GM10847 (cell line): Measurements from ENCODE around the gene SLC29A1.

Experiments used
- POLR2A ChIP-seq: IDR thresholded peaks from 2 replicates; pipeline ENCODE4 v1.6.1; 2011; ENCODE audit not compliant: insufficient read length; ENCODE audit errors: extremely low read depth

Gene SLC29A1

DNA sequence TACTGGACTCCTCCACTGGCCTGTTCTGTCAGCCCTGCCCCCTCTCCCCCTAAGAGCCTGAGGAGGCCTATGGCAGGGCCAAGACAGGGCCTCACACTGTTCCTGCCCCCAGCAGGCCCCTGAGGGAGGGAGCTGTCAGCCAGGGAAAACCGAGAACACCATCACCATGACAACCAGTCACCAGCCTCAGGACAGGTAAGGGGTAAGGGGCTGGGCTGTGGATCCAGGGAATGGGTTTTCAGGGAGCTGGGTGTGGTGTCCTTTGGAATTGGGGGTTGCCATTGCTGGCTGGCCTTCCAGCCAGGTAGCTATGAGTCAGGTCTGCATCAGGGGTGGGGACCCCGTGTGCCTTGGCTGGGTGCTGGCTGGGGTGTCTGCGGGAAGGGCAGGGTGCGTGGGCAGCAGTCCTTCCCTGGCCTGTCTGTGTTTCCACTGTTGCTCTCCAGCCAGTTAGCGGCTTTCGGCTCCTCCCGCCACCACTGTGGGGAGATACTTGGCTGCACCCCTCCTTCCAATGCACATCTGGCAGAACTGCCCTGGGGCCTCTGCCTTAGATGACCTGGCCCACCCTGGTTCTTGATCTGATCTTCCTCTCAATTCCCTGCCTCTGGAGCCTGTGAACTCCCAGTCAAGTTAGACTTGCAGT lies 3.9 kb downstream of the SLC29A1 start:
- no peak for TF ChIP-seq POLR2A

DNA sequence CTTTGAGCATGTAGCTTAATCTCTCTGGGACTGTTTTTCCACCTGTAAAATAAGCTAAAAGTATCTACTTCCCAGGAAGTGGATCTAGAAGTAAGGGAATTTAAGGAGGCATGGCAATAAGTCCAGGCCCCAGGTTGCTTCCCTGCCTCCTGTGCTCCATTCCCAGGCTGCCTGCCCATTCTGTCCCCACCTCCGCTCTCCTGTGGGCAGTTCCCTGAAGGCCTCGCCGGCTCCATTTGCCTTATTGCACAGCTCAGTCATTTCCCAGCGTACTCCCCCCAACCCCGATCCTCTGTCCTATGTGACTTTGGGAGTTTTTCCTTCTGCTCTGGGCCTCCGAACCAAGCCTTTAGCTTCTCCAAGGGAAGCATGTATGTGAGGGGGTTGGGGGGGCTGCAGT lies 4.6 kb downstream of the SLC29A1 start:
- no peak for TF ChIP-seq POLR2A

DNA sequence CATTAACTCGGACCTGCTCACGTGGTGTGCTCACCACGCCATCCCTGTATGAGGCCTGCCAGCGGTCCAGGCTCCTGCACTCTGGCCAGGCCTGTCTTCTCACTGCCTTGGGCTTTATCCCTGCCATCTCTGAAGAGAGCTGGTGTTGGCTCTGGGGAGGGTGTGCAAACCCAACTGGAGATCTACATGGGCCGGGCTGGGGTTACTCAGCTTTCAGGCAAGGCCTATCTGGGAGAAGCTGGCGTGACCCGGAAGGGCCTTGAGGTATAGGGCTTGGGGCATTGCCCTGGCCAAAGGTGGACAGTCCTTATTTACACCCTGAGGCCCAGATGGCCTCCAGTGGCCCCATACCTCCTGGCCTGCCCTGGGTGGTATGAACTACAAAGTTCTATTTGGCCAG lies 5.0 kb downstream of the SLC29A1 start:
- TF ChIP-seq POLR2A, result no peak

DNA sequence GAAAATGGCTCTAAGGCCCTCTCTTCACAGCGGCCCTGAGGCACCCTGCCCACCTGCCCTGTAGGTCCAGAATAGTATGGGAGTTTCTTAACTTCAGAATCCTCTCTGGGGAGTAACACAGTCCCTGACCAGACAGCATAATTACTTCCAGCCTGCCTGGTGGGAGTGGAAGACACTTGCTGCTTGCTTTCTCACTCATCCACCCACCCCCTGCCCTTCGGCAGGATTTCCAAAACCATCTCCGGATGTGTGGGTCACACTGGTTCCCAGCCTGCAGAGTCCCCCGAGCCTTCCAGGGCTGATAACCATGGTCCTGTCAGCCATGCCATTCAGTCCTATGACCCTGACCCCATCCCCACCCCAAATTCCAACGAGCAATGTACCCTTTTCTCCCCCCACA lies 5.4 kb downstream of the SLC29A1 start:
- TF ChIP-seq POLR2A, result no peak

DNA sequence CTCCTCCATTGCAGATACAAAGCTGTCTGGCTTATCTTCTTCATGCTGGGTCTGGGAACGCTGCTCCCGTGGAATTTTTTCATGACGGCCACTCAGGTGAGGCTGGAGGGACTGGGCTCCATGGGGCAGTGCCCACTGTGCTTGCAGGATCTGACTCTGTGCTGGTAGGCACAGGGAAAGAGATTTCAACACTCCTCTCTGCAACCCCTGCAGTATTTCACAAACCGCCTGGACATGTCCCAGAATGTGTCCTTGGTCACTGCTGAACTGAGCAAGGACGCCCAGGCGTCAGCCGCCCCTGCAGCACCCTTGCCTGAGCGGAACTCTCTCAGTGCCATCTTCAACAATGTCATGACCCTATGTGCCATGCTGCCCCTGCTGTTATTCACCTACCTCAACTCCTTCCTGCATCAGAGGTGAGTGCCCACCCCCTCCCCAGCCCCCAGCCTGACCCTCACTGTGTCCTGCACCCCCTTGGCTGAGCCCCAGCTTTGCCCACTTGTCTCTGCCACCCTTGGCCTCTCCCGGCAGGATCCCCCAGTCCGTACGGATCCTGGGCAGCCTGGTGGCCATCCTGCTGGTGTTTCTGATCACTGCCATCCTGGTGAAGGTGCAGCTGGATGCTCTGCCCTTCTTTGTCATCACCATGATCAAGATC lies 6.1 kb downstream of the SLC29A1 start:
- no peak for TF ChIP-seq POLR2A

DNA sequence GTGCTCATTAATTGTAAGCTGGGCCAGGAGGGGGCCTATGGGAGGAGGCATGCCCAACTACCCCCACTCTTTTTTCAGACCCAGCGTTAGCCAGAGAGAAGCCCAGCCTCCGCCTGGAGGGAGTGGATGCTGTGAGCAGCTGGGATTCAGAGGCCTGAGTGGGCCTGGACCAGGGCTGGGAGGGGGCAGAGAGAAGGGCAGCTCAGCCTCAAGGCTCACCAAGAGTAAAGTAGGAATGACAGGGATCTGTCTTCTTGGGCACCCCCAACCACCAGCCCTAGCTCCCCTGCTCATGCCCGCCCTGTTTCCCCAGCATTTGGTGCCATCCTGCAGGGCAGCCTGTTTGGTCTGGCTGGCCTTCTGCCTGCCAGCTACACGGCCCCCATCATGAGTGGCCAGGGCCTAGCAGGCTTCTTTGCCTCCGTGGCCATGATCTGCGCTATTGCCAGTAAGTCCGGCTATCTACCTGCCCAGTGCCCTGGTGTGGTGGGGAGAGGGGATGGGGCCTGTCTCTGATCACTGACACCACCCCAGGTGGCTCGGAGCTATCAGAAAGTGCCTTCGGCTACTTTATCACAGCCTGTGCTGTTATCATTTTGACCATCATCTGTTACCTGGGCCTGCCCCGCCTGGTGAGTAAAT lies 6.8 kb downstream of the SLC29A1 start:
- TF ChIP-seq POLR2A, result no peak

DNA sequence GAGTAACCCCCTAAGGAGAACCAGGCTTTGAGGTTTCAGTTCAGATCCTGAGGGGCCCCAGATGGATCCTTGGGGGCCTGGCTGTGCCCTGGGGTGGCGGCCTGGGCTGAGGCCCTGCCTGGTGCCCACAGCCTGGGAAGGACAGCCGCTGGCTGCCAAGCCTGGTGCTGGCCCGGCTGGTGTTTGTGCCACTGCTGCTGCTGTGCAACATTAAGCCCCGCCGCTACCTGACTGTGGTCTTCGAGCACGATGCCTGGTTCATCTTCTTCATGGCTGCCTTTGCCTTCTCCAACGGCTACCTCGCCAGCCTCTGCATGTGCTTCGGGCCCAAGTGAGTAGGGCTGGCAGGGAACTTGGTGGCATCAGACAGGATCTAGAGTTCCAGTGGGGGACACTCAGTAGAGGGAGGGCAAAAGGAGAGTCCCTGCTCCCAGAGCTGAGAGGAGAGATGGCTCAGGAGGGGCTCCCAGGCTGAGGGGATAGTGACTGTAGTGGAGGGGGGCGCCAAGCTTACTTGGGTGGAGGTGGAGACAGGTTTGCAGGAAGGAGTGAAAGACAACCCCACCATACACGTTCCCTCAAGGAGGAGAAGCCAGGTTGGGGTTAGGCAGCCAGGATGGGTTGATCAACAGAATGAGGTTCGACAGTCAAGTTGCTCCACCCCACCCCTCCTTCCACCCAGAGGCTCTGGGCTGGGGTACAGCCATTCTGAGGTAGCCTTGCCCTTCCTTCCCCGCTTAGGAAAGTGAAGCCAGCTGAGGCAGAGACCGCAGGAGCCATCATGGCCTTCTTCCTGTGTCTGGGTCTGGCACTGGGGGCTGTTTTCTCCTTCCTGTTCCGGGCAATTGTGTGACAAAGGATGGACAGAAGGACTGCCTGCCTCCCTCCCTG lies 9.5 kb downstream of the SLC29A1 start:
- TF ChIP-seq POLR2A, result no peak

DNA sequence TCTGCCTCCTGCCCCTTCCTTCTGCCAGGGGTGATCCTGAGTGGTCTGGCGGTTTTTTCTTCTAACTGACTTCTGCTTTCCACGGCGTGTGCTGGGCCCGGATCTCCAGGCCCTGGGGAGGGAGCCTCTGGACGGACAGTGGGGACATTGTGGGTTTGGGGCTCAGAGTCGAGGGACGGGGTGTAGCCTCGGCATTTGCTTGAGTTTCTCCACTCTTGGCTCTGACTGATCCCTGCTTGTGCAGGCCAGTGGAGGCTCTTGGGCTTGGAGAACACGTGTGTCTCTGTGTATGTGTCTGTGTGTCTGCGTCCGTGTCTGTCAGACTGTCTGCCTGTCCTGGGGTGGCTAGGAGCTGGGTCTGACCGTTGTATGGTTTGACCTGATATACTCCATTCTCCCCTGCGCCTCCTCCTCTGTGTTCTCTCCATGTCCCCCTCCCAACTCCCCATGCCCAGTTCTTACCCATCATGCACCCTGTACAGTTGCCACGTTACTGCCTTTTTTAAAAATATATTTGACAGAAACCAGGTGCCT lies 10.2 kb downstream of the SLC29A1 start:
- TF ChIP-seq POLR2A, result no peak

DNA sequence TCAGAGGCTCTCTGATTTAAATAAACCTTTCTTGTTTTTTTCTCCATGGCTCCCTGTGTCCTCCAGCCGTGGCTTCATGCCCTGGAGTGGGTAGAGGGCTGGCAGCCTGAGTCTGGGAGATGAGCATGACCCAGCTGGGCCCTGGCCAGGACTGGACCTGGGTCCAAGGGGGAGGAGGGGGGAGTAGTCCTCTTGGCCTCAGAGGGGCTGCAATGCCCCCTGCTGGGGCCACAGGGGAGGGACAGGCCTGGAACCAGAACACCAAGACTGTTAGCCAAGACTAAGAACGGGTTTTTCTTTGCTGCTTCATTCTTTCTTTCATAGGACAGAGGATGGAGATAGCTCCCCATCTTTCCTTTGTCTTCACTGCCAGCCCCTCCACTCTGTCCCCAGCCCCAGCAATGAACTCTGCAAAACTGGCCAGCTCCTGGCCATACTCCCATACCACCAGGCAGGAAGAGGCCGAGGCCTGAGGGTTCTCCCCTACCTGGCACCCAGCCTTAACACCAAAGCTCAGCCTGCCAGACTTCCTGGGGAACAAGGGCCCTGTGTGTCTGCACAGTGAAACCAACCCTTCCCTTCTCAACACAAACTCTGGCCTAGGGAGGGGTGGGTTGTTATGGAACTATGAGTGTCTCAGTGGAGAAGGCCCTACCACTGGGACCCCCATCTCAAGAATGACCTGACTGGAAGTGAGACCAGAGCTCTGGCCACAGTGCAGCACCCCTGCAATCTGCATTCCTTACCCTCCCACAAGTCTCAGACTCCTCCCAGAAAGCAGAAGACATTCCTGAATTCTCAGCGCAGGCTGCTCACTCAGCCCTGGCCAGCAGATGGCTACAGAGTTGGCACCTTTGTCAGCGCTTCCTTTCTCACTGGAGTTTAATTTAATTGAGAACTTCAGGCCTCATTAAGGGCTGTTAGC lies 11.0 kb downstream of the SLC29A1 start:
- no peak for TF ChIP-seq POLR2A

DNA sequence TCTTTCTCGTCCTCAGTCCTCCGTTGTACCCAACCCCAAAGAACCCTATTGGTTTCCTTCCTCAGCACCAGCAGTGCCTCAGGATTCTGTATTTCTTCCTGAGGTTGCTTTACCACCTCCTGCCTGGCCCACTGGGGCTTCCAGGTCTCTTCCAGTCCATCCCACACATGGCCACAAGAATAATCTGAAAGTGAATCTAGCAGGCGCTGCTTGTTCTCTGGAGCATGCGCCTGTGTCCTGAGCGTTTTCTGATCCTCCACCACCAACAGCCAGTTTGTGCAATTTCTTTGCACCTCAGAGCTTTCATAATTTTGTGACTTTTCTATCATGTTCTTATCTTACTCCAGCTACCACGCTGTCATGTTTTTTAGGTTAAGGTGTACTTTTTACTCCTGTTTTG lies 11.9 kb downstream of the SLC29A1 start:
- no peak for TF ChIP-seq POLR2A

DNA sequence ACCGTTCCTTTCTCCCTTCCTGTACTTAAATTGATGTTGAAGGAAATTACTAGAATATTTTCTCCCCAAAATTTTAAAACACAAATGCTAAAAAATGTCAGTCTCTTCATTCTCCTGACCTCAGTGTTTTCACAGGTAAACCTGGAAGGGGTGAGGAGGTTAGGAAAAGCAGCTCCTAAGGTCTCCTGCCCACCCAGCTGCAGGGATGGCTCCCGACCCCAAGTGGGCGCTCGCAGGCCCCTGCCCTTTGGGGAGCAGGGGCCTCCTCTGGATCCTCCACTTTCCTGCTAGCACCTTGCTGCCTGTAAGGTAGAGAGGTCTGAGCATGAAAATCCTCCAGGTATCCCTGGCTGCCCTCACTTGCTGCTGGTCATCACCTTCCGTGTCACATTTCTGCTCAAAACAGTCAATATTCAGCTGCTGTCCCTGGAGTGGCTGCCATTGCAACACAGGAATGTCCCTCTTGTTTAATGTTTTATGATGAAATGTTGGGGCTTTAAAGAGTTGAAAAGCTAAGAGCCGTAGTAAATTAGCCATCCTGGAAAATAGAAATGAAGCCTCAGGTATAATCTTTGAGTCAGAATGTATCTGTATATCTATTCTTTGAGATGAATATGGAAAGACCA lies 12.6 kb downstream of the SLC29A1 start:
- TF ChIP-seq POLR2A, result no peak

DNA sequence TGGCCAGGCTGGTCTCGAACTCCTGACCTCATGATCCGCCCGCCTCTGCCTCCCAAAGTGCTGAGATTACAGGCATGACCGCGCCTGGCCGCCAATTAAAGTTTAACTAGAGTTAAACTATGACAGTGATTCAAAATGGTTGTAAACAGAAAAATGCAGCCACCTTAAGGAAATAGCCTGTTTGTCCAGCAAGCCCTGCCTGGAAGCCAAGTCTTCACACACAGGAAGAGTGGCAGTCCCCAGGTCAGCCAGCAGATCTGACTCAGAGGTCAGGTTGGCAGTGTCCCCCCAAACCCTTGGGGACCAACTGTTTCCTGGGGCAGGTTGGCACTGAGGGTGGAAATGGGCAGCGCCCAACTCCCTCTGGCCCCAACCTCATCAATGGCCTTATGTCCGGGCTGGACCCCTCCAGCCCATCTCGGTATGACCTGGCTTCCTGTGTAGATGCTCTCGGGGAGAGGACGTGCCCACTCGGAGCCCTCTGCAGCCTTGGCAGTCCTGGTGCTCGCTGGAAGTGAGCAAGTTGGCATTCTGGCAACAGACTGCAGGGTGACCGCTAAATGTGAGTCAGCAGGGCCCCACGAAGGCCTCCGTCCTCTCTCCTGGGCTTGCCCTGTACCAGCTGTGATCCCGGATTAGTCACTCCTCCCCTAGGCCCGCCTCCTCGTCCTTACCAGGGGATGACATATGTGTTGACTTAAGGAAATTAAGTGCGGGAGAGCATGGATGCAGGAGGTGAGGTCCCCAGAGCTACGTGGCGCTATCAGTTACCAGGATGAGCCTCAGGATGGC lies 13.8 kb downstream of the SLC29A1 start:
- TF ChIP-seq POLR2A, result no peak

DNA sequence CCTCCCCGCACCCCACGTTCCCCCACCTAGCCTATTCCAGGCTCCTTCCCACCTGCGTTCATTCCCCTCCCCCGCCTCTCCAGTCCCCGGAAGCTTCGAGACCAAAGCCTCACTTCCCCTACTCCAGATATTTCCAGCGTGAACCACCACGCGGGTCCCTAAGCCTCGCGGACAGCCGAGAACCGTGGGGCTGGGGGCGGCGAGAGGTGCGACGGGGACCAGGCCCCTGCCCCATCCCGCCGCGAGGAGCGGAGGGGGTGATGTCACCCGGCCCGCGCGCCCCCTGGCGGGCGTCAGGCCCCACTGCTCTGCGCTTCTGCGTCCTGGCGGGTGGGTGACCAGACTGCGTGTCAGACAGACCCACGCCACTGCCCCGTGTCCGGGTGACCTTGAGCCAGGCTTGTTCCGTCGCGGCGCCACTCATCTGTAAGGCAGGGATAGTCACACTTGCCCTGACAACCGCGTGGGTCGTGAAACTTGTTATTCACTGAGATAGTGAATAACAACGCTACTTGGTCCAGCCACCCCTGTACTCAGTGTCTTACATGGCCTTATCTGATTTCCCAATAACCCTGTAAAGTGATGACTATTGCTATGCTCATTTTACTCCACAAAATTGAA lies 14.5 kb downstream of the SLC29A1 start:
- TF ChIP-seq POLR2A, result no peak
